ENCODE results near the gene FAM163A.

DNA sequence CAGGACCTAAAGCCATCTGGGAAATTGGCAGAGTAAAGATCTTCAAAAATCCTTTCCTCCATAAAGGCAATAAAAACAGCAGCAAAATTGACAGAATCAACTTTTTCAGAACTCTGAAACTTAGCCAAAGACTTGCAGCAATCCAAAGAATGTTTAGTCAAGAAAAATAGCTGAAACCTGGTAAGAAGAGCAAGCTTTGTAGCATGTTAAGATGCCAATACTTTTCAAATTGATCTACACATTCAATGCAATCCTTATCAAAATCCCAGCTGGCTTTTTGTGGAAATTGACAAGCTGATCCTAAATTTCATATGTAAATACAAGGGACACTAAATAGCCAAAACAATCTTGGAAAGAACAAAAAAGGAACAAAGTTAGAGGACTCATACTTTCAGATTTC, 23.8 kb upstream of the FAM163A start:
- TF ChIP-seq GATA3 (IDR thresholded peaks at IDR 0.05; ENCODE audit: low read depth, low read length) (no peak), GATA2 (IDR thresholded peaks at IDR 0.05; ENCODE audit: low read depth, low read length) (no peak)

Measured in SH-SY5Y (cell line).